GM18867 (cell line): ENCODE results near the gene PAQR5.
"Not testable (repeated sequence)": the region's sequence is repeated elsewhere in the genome, so short reads cannot be mapped to it uniquely, and the experiment has no call there.

Experiments
- ATAC-seq: cut with Tn5 transposase; IDR thresholded peaks from one replicate; pipeline ENCODE4 v1.9.1; 2021; ENCODE audit warnings: mild to moderate bottlenecking, moderate library complexity; ENCODE audit not compliant: unreplicated experiment

PAQR5 gene

GRCh38 chr15:69314736-69315135 lies 16.0 kb downstream of the PAQR5 start:
- ATAC-seq: no peak

- no peak for ATAC-seq
Observed at GRCh38 chr15:69315402-69316110, 16.8 kb downstream of the PAQR5 start.

GRCh38 chr15:69316291-69316690 lies 17.6 kb downstream of the PAQR5 start:
- ATAC-seq: no peak

- no peak for ATAC-seq
Observed at GRCh38 chr15:69317392-69317841, 18.7 kb downstream of the PAQR5 start.

GRCh38 chr15:69318033-69318432 lies 19.3 kb downstream of the PAQR5 start:
- no peak for ATAC-seq

GRCh38 chr15:69319384-69320375 lies 21.0 kb downstream of the PAQR5 start:
- ATAC-seq: no peak

GRCh38 chr15:69320977-69321554 lies 22.4 kb downstream of the PAQR5 start:
- ATAC-seq: no peak

- no peak for ATAC-seq
Observed at GRCh38 chr15:69323893-69324430, 25.2 kb downstream of the PAQR5 start.

- no peak for ATAC-seq
Observed at GRCh38 chr15:69324565-69324964, 25.9 kb downstream of the PAQR5 start.

- no peak for ATAC-seq
Observed at GRCh38 chr15:69325456-69325971, 26.8 kb downstream of the PAQR5 start.

- no peak for ATAC-seq
Observed at GRCh38 chr15:69328080-69328479, 29.4 kb downstream of the PAQR5 start.

- ATAC-seq: no peak
Observed at GRCh38 chr15:69328739-69329138, 30.0 kb downstream of the PAQR5 start.

GRCh38 chr15:69337138-69337537 lies 38.4 kb downstream of the PAQR5 start:
- ATAC-seq: no peak

GRCh38 chr15:69338535-69339213 lies 40.0 kb downstream of the PAQR5 start:
- no peak for ATAC-seq

- ATAC-seq: not testable (repeated sequence)
Observed at GRCh38 chr15:69339214-69339543, 40.5 kb downstream of the PAQR5 start.

GRCh38 chr15:69340243-69340900 lies 41.7 kb downstream of the PAQR5 start:
- no peak for ATAC-seq

GRCh38 chr15:69341356-69341755 lies 42.6 kb downstream of the PAQR5 start:
- ATAC-seq: no peak

GRCh38 chr15:69342460-69343076 lies 43.9 kb downstream of the PAQR5 start:
- ATAC-seq: no peak

- no peak for ATAC-seq
Observed at GRCh38 chr15:69343133-69343532, 44.4 kb downstream of the PAQR5 start.

GRCh38 chr15:69344238-69344637 lies 45.5 kb downstream of the PAQR5 start:
- ATAC-seq: no peak
